GM18951 (cell line): ENCODE measurements around the gene LRP1B.
"Not testable (repeated sequence)": the region's sequence is repeated elsewhere in the genome, so short reads cannot be mapped to it uniquely, and the experiment has no call there.

ENCODE experiments used
- POLR2A ChIP-seq: IDR thresholded peaks from 4 replicates; pipeline ENCODE4 v1.6.1; 2011; ENCODE audit warnings: mild to moderate bottlenecking; ENCODE audit not compliant: insufficient read length, insufficient read depth; ENCODE audit errors: extremely low read depth
- in situ Hi-C: fragments of 300-500 bp; cut with MboI; formaldehyde crosslinking; loops from one replicate; pipeline ENCODE4 v1.12.0; 2022; ENCODE audit warnings: low sequenced_read_pairs, mixed read lengths, inconsistent platforms; ENCODE audit not compliant: unreplicated experiment

LRP1B gene

DNA sequence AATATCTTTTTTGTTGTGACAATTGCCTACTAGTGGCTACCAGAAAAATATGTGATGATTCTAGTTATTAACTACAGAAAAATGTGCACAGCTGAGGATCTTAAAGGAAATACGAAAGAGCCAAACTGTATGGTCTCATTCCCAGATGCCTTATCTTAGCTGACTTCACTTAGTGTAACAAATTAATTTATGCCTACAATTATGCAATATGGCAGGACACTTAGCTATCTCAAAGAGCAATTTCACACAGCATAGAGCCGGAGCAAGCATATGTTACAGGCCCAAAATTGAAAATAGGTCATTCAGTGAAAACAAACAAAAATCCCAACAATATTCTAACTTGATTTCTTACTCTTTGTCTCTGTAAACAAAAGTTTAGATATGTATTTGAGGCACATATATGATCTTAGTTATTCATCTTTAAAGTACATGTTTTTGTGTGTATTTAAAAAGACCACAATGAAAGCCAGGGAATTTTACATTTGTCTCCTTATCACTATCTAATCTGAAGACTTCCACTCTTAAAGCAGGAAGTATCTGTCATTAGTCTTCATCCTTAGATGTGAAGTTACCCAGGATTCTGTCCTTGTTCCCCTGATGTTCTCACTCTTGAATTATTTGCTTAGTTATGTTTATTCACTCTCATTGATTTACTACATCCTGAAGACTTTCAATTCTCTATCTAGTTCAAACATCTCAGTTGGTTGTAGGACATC is 1771.6 kb downstream of the LRP1B start:
- in situ Hi-C loops = no loop called here
- no peak for TF ChIP-seq POLR2A

DNA sequence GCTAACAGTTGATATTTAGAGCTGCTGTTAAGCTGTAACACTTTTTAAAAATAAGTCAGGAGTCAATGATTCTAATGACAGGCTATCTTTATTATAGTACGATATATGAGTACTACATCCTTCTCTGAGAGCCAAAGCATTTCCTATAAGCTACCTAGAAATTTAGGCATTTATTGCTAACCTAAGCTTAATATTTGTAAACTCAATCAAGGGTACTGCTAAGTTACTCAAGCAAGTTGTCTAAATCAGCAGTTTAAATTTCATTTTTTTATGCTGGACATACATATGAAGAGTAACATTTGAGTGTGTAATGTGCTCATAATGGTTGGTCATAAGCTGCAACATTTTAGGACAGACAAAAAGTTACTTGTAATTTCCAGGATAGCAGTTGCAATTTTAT is 1774.1 kb downstream of the LRP1B start:
- no peak for TF ChIP-seq POLR2A
- in situ Hi-C loops = no loop called here

DNA sequence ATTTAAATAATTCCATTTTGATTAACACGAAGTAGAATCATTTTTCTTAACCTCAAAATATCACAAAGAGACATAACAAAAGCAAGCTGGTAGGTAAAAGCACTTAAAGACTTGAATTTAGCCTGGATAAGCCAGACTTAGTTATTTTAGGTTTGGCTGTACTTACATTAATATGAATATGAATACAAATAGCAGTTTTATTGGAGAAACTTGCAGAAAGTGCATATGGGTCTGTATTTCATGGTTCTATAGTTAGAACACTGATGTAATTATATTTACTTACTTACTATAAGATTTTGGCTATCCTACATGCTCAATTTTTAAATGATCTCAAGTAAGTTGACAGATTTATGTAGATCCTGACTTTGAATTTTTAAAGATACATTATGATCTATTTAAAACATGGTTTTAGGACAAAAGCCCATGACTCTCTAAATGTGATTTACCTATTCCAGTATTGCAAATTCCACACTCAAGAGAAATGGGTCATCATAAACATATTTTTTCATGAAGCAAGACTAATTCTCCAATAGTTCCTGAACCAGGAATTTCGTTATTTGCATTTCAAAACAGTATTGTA is 1775.2 kb downstream of the LRP1B start:
- TF ChIP-seq POLR2A = no peak
- in situ Hi-C loops = no loop called here

DNA sequence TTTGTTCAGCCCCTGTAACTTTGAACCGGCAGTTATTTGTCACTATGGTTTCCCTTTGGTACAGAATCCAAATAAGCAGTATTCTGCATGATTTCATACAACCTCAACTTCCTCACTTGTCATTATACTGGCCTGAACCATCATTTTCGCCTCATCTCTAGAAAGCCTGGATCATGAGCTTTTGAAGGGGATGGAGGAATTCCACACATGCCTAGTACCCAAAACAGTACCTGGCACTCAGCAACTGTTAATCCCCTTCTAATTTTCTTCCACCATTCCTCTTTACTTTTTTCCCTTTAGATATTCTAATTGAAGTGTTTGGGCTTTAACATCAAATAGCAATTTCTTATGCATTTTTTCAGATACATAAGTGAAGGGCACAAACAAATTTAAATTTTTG is 1776.3 kb downstream of the LRP1B start:
- in situ Hi-C loops = no loop called here
- no peak for TF ChIP-seq POLR2A

DNA sequence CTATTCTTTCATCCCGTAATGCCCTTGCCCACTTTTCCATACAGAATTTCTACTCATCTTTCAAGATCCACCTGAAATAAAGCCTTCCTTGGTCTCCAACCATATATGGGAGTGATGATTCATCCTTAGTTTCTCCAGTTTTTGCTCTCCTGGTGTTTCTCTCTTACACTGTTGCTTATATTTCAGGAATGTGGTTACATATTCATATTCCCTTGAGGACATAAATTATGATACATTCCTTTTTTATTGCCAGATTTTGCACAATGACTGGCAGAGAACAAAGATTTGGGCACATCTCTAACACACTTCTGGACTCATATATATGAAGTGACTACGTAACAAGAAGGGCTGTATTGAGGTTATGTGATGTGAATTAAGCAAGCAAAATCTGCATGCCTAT is 1777.3 kb downstream of the LRP1B start:
- in situ Hi-C loops = no loop called here
- TF ChIP-seq POLR2A = no peak

DNA sequence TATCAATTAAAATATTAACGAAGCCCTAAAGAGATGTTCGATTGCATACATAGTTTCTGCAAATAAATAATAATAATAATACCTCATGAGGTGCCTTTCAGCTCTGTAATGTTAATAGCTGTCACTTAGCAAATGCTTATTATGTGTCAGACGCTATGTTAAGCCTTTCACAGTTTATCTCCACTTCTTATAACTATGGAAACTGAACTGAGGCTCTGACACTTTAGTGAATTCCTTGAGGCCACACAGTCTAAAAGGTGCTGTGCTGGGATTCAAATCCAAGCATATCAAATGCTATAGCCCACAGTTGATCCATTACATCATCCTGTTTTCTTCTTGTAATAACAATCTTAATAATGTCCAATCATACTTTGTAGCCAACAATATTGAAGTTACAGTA is 1779.1 kb downstream of the LRP1B start:
- TF ChIP-seq POLR2A = no peak
- in situ Hi-C loops = no loop called here

DNA sequence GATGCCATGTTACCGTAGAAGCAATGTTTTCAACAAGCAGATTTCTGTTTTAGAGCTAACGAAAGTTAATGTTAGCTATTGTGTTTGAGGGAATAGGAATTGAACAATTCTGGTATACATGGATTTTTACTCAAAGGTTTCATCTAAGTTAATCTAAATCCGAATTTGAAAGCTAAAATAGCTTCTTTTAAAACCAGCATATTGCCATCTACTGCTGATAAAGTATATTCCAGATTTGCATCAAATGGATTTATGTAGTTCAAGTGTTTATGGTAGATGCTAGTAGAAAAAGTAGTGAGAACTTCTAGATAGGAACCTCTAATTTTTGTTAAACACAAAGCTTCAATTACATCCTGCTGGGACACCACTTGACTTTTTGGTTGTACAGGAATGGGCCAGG is 1781.1 kb downstream of the LRP1B start:
- no peak for TF ChIP-seq POLR2A
- in situ Hi-C loops = no loop called here

DNA sequence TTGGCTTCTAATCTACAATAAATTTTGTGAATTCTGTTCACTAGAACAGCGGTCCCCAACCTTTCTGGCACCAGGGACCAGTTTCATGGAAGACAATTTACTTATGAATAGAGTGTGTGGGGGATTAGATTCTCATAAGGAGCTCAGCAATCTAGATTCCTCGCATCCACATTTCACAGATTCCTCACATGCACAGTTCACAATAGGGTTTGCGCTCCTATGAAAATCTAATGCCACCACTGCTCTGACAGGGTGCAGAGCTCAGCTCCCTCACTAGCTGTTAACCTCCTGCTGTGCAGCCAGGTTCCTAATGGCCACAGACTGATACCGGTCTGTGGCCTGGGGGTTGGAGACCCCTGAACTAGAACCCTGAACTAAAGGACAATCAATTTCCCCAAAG is 1782.0 kb downstream of the LRP1B start:
- in situ Hi-C loops = no loop called here
- no peak for TF ChIP-seq POLR2A

DNA sequence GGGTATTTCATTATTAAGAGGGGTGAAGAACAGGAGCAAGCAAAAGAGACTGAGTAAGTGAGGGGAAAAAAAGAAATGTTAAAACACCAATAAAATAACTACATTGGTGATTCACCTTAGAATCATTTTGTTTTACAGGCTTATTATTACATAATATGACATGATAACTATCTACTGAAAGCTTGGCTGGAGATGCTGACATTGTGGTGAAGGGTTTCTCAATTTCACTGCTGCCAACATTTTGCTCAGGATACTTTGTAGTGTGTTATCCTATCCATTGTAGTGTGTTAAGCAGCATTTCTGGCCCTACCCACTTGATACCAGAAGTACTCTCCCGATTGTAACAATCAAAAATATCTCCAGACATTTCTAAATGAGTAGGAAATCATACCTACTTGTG is 1786.0 kb downstream of the LRP1B start:
- in situ Hi-C loops = no loop called here
- TF ChIP-seq POLR2A = no peak

DNA sequence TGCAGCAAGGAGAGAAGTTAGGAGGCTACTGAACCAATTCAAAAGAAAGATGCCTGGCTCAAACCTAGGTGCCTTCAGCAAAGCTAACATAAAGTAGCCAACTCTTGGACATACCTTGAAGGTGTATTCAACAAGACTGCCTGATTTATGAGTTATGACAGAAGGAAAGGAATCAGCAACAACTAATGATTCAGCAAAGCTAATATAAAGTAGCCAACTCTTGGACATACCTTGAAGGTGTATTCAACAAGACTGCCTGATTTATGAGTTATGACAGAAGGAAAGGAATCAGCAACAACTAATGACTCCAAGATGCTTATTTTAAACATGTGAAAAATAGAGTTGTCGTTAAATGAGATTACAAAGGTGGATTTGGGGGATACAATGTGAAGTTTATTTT is 1786.5 kb downstream of the LRP1B start:
- in situ Hi-C loops = not testable (repeated sequence)

DNA sequence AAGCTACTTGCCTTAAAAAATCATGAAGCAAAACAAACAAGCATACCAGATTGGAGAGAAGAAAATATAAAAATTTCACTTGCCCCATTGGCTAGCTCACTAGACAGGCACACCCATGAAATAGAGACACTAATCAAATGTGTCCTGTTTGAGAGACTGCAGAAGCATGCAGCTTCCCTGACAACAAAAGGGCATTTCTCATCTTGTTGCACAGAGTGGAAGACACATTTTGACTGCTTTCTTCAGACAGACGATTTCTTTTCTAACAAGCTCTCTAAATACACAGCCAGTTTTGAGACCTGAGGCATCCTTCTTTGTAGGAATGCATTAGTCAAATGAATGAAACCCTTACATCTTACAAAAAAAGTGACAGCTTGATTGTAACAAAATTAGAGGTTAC is 1792.0 kb downstream of the LRP1B start:
- in situ Hi-C loops = no loop called here
- no peak for TF ChIP-seq POLR2A

DNA sequence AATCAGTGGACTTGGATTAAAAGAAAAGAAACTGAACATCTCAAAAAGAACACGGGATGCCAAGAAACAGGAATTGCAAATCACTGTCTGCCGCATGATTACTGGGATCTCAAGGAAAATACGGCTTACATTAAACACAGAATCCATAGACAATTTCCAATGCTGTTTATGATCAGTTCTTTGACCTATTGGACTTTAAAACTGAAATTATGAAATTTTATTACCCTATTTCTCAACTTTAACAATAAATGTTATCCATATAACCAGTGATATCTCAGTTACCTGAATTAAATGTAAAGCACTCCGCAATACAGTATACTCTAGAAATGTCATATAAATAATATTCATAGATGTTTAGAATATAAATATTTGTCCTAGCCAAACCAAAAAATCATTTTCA is 1793.8 kb downstream of the LRP1B start:
- no peak for TF ChIP-seq POLR2A
- in situ Hi-C loops = no loop called here

DNA sequence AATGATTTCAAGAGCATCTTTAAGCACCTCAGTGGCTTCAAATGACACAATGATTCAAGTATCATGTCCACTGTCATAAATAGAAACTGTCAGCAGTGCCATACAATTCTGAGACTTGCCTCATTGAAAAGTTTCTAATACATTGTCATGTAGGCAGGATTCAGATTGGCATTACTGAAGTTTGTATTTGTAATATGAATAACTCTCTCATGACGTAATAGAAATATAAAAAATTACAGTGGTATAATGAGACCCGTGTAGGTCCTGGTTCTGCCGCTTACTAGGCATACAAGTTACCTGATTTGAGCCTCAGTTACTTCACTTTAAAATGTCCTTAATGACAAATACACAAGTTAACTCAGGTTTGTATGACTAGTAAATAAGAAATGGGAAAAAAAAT is 1814.5 kb downstream of the LRP1B start:
- in situ Hi-C loops = no loop called here
- no peak for TF ChIP-seq POLR2A

DNA sequence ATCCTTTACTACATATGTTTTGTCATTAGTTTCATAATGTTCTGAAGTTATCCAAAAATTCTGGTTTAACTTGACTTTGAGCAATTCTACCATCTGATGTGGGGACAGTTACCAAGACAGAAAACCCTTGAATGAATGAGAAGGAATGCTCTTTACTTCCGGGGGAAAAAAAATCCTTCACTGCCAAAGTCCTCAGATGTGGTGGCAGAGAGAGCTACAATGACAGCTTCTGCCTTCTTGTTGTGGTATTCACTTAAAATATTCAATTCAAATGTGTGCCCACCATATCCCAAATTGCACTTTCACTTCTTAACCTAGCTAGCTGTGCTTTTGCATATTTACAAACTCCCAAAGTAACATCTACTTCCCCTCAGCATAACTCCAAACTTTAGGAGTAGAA is 1818.9 kb downstream of the LRP1B start:
- in situ Hi-C loops = no loop called here
- TF ChIP-seq POLR2A = no peak

DNA sequence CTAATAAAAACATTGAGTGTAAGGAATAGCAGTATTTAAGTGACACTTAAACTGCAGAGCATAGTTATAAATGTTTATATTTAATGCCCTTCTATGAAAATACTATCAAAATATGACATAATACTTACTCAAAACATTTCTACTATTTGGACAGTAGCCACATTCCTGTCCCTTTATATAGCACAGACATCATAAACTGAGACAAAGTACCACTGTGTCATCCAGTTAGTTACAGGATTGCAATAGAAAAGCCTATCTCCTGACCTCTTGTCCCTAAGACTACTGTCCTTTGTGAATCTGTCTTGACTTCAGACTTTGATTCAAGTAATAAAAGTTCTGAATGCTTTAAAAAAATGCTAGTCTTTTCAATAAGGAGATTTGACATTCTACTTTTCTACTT is 1822.1 kb downstream of the LRP1B start:
- no peak for TF ChIP-seq POLR2A
- in situ Hi-C loops = no loop called here
